ENCODE measurements around the gene KIF26A.
A peak's percentile ranks its signal among the peaks of the same experiment; 100 is the strongest.

KIF26A gene

GRCh38 chr14:104133496-104133895, 4.9 kb upstream of the KIF26A start:
- DNase-seq, result no peak

- no peak for DNase-seq
Measured at GRCh38 chr14:104134061-104134965, 4.1 kb upstream of the KIF26A start.

GRCh38 chr14:104135121-104135903, 3.1 kb upstream of the KIF26A start:
- DNase-seq, result no peak

- no peak for DNase-seq
Measured at GRCh38 chr14:104135904-104136471, 2.4 kb upstream of the KIF26A start.

GRCh38 chr14:104136472-104137296, 1.7 kb upstream of the KIF26A start:
- no peak for DNase-seq

GRCh38 chr14:104137297-104138097, 890 bp upstream of the KIF26A start:
- peak; percentile 29 for DNase-seq

GRCh38 chr14:104138718-104139459, 502 bp downstream of the KIF26A start:
- DNase-seq, result no peak

- no peak for DNase-seq
Measured at GRCh38 chr14:104139460-104140212, 1.2 kb downstream of the KIF26A start.

- no peak for DNase-seq
Measured at GRCh38 chr14:104140213-104140462, 1.8 kb downstream of the KIF26A start.

- DNase-seq, result no peak
Measured at GRCh38 chr14:104140463-104141331, 2.3 kb downstream of the KIF26A start.

GRCh38 chr14:104141621-104142091, 3.3 kb downstream of the KIF26A start:
- no peak for DNase-seq

GRCh38 chr14:104142136-104142945, 4.0 kb downstream of the KIF26A start:
- DNase-seq, result no peak

- DNase-seq, result no peak
Measured at GRCh38 chr14:104142946-104143470, 4.6 kb downstream of the KIF26A start.

- no peak for DNase-seq
Measured at GRCh38 chr14:104143521-104144452, 5.4 kb downstream of the KIF26A start.

GRCh38 chr14:104144453-104144790, 6.0 kb downstream of the KIF26A start:
- DNase-seq, result no peak

GRCh38 chr14:104144911-104145825, 6.8 kb downstream of the KIF26A start:
- DNase-seq, result no peak
